ENCODE results near the gene NT5C. TPM values are rescaled to one million over a fixed set of nuclear protein-coding genes. Genes with fewer than 3 reads are reported as not detected.

NT5C gene
- total RNA-seq, 1 donor from 2014 or later = 98.5 TPM

GRCh38 chr17:75091855-75092327 is 39.7 kb downstream of the NT5C start:
- Histone ChIP-seq H3K4me3 (no peak overlapping the region), H3K4me1 (peaks cover 80% of the 10 kb centered on the region), H3K36me3 (no peaks in the 10 kb centered on the region), H3K27ac (peak overlapping the region; percentile 17), H3K9me3 (no peaks in the 10 kb centered on the region), H3K27me3 (no peaks in the 10 kb centered on the region)
- no peak for DNase-seq (ENCODE audit: extremely low spot score in 2 of 2)
- TF ChIP-seq POLR2AphosphoS5 (IDR thresholded peaks at IDR 0.05; ENCODE audit: insufficient read depth in 1 of 2, low read depth in 1 of 2) (no peak), POLR2A (IDR thresholded peaks at IDR 0.05) (no peak)
- TF ChIP-seq, protein P1, sequence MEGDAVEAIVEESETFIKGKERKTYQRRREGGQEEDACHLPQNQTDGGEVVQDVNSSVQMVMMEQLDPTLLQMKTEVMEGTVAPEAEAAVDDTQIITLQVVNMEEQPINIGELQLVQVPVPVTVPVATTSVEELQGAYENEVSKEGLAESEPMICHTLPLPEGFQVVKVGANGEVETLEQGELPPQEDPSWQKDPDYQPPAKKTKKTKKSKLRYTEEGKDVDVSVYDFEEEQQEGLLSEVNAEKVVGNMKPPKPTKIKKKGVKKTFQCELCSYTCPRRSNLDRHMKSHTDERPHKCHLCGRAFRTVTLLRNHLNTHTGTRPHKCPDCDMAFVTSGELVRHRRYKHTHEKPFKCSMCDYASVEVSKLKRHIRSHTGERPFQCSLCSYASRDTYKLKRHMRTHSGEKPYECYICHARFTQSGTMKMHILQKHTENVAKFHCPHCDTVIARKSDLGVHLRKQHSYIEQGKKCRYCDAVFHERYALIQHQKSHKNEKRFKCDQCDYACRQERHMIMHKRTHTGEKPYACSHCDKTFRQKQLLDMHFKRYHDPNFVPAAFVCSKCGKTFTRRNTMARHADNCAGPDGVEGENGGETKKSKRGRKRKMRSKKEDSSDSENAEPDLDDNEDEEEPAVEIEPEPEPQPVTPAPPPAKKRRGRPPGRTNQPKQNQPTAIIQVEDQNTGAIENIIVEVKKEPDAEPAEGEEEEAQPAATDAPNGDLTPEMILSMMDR (IDR thresholded peaks at IDR 0.05) = no peak
- intact Hi-C loops (cut with DNase I) = no loop called here

DNA sequence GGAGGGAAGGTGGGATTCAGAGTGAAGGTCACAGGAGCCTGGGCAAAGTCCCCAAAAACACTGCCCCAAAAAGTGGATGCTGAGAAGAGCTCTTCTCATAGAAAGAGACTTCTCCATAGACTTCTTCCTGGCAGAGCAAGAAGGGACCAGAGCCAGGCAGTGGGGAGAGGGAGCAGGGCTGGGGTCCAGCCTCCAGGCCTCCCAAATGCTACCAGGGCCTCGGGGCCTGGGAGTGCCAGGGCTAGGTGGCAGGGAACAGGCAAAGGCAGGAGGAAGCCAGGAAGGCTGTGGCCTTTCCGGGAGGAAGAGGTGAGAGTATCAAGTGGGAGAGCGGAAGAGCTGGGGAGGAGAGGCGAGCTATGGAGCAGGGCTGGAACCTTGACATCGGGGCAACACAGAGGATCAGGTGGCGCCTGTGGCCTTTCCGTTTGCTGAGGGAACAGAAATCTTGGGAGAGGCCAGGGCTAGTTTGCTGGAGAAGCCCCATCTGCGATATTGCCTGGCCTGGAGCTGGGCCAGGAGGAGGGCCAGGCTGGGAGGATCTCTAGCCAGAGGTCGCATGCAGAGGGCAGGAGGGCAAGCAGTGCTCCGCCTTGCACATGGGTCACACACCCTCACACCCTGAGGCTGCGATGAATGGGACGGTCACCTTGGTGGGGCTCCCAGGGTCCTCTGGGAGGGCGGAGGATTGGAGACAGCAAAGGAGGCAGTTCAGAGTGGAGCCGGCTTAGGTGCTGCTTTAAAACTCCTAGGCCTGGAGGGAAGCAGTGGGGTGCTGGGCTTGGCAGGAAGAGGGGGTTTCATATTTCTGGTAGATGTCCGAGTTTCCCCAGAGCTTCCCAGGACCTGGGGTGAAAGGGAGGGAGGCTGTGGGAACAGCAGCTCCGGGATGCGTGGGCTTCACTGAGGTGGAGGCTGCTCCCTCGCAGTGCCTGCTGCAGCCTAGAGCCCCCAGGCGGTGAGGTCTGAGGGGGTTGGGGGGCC is 40.4 kb downstream of the NT5C start:
- H3K36me3 ChIP-seq = no peaks in the 10 kb centered on the region
- H3K4me3 ChIP-seq = no peak overlapping the region
- no peaks in the 10 kb centered on the region for H3K9me3 ChIP-seq
- peak overlapping the region; percentile 17 for H3K27ac ChIP-seq
- no peaks in the 10 kb centered on the region for H3K27me3 ChIP-seq
- peaks cover 84% of the 10 kb centered on the region for H3K4me1 ChIP-seq
- peak in 1 of 2 donors; percentile 93 for DNase-seq (ENCODE audit: extremely low spot score in 2 of 2)
- intact Hi-C loops (cut with DNase I) = no loop called here
- TF ChIP-seq POLR2A (IDR thresholded peaks at IDR 0.05) = no peak
- peak in 1 of 2 donors; percentile 53 for TF ChIP-seq POLR2AphosphoS5 (IDR thresholded peaks at IDR 0.05; ENCODE audit: insufficient read depth in 1 of 2, low read depth in 1 of 2)

DNA sequence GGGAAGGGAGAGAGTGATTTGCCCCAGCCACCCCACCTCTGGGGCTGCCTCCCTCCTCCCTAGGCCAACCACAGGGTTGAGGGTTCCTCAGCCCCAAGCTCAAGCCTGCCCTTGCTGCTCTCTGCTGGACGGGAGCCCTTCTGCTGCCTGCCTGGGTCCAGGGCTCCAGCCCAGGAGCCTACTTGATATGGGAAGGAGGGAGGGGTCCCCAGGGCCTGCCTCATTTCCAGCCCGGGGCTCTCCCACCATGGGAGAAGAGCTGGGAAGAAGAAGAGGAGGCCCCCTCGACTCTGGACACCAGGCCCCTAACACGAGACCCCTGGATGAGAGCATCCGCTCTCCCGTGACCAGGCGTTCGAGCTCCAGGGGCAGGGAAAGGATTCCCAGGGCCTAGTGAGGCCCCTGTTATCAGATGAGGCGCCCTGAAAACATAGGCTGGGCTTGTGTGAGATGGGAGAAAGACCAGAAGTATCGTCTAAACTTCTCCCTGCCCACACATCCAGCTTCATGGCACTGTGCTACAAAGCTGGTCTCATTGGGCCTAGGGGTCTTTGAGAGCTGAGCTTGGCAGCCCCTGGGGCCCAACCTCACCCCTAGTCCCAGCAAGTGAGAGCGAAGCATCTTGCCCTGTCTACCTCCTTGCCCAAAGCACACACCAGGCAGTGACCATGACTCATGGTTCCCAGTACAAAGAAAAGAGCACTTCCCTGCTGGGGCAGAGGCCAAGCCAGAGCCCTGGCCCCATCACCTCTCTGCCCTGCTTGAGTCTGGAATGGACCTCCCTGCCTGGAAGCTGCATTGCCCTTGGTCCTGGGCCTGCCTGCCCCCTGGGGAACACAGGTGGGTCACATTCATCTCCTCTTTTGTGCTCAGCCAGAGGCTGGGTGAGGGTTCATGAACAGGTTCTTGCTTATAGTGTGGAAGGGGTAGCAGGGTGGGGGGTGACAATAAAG is 42.8 kb downstream of the NT5C start:
- H3K36me3 ChIP-seq = no peaks in the 10 kb centered on the region
- peak overlapping the region; percentile 94 for H3K27ac ChIP-seq
- intact Hi-C loops (cut with DNase I) = no loop called here
- peak; percentile 44 to 56 for TF ChIP-seq POLR2AphosphoS5 (IDR thresholded peaks at IDR 0.05; ENCODE audit: insufficient read depth in 1 of 2, low read depth in 1 of 2)
- TF ChIP-seq POLR2A (IDR thresholded peaks at IDR 0.05) = no peak
- DNase-seq (ENCODE audit: extremely low spot score in 2 of 2) = peak in 1 of 2 donors; percentile 92
- no peaks in the 10 kb centered on the region for H3K27me3 ChIP-seq
- peaks cover 65% of the 10 kb centered on the region for H3K4me1 ChIP-seq
- H3K4me3 ChIP-seq = peak overlapping the region; percentile 76 to 80
- no peaks in the 10 kb centered on the region for H3K9me3 ChIP-seq

GRCh38 chr17:75087558-75088453 is 43.7 kb downstream of the NT5C start, which contains the start of gene SLC16A5:
Gene SLC16A5 (plus strand): TSS chr17:75087954. CDS start chr17:75093637, 5,683 bp downstream.
- peak within 1 kb of the TSS; percentile 94 for H3K27ac ChIP-seq
- H3K36me3 ChIP-seq = no peaks in the 10 kb centered on the region
- no peaks in the 10 kb centered on the region for H3K27me3 ChIP-seq
- H3K4me3 ChIP-seq = peak within 1 kb of the TSS; percentile 76 to 80
- intact Hi-C loops (cut with DNase I) = no loop called here
- peaks cover 58% of the 10 kb centered on the region for H3K4me1 ChIP-seq
- H3K9me3 ChIP-seq = no peaks in the 10 kb centered on the region
- TF ChIP-seq POLR2A (IDR thresholded peaks at IDR 0.05) (peak in 1 of 2 donors; percentile 48), POLR2AphosphoS5 (IDR thresholded peaks at IDR 0.05; ENCODE audit: insufficient read depth in 1 of 2, low read depth in 1 of 2) (peak; percentile 38 to 76)
- TF ChIP-seq, protein P1 (IDR thresholded peaks at IDR 0.05) = no peak
- DNase-seq (ENCODE audit: extremely low spot score in 2 of 2) = peak in 1 of 2 donors; percentile 96

GRCh38 chr17:75087182-75087557 is 44.4 kb downstream of the NT5C start:
- no peak for DNase-seq (ENCODE audit: extremely low spot score in 2 of 2)
- H3K4me3 ChIP-seq = peak overlapping the region; percentile 76 to 80

More at GRCh38 chr17:75087182-75087557, 44.4 kb downstream of the NT5C start:
- Histone ChIP-seq H3K9me3 (no peaks in the 10 kb centered on the region), H3K4me1 (peaks cover 52% of the 10 kb centered on the region), H3K27me3 (no peaks in the 10 kb centered on the region), H3K36me3 (no peaks in the 10 kb centered on the region), H3K27ac (peak overlapping the region; percentile 94)
- TF ChIP-seq POLR2A (IDR thresholded peaks at IDR 0.05) (no peak), POLR2AphosphoS5 (IDR thresholded peaks at IDR 0.05; ENCODE audit: insufficient read depth in 1 of 2, low read depth in 1 of 2) (no peak)
- TF ChIP-seq, protein P1 (IDR thresholded peaks at IDR 0.05) = no peak
- intact Hi-C loops (cut with DNase I) = no loop called here
